Lower leg skin (tissue), 3 donors: Measurements from ENCODE around the gene CLIC4.
"Not testable (repeated sequence)": the region's sequence is repeated elsewhere in the genome, so short reads cannot be mapped to it uniquely, and the experiment has no call there.

Experiments used
- CTCF ChIP-seq, 3 donors: fragments of 450-650 bp; IDR thresholded peaks; one replicate each; pipeline ENCODE4 v1.5.1; 2016; ENCODE audit warnings: antibody characterized with exemption in 3 of 3, mild to moderate bottlenecking in 3 of 3, moderate library complexity in 2 of 3
- POLR2A ChIP-seq, 2 donors: fragments of 450-650 bp; IDR thresholded peaks; one replicate each; pipeline ENCODE4 v1.6.1; 2016 to 2017; ENCODE audit warnings: antibody characterized with exemption in 2 of 2, mild to moderate bottlenecking in 1 of 2, moderate library complexity in 1 of 2

- TF ChIP-seq POLR2A, CTCF (IDR thresholded peaks at IDR 0.05): not testable (repeated sequence)
These were observed 66.2 kb downstream of the CLIC4 start for GRCh38 chr1:24811494-24811893.
